Panc1 (cell line): ENCODE data around the gene SLIT1. TPM values are rescaled to one million over a fixed set of nuclear protein-coding genes. Genes with fewer than 3 reads are reported as not detected.

Experiments used
- ATAC-seq: fragments of 200-7000 bp; cut with Tn5 transposase; 2 replicates; pipeline ENCODE4 v1.9.1; 2020; ENCODE audit warnings: mild to moderate bottlenecking, moderate library complexity
- BruUV-seq: library from RNA; stranded (reverse); fragments of 400-500 nt; replicated peaks from 2 replicates; lab custom pipeline; 2021; lab: Mats Ljungman, UMichigan
- CTCF ChIA-PET: fragments of 300-600 bp; sonication (Branson Sonifier 250); formaldehyde crosslinking; loops from one replicate; lab custom pipeline; 2022; ENCODE audit warnings: antibody characterized with exemption; lab: Charles Lee
- POLR2A ChIA-PET: fragments of 300-600 bp; sonication (Branson Sonifier 250); formaldehyde crosslinking; loops from one replicate; lab custom pipeline; 2022; ENCODE audit warnings: antibody characterized with exemption; lab: Charles Lee
- DNase-seq: peaks from one replicate; pipeline ENCODE4 v3.0.0-alpha.2; 2010; ENCODE audit warnings: low read depth, low spot score
- H3K27ac ChIP-seq: 2 replicates; pipeline ENCODE4 v1.5.1; 2011; ENCODE audit warnings: mild to moderate bottlenecking, low read length, inconsistent platforms
- H3K27me3 ChIP-seq: fragments of 200-500 bp; sonication (Bioruptor generic); 2 replicates; pipeline ENCODE4 v1.6.0; 2014; ENCODE audit warnings: low read length, inconsistent platforms; ENCODE audit not compliant: control insufficient read depth, insufficient read depth
- H3K36me3 ChIP-seq: fragments of 200-500 bp; sonication (Bioruptor generic); 2 replicates; pipeline ENCODE4 v1.5.1; 2014; ENCODE audit warnings: inconsistent platforms, mild to moderate bottlenecking, low read length, moderate library complexity; ENCODE audit not compliant: control insufficient read depth, insufficient read depth
- H3K4me1 ChIP-seq: 2 replicates; pipeline ENCODE4 v1.5.1; 2011; ENCODE audit warnings: inconsistent platforms, mild to moderate bottlenecking, low read length, moderate library complexity; ENCODE audit not compliant: control insufficient read depth, insufficient read depth
- H3K4me3 ChIP-seq, 2 experiments: 2 replicates each; pipeline ENCODE4 v1.5.1; 2011 to 2012; ENCODE audit warnings: low read depth in 2 of 2, low read length in 2 of 2, mild to moderate bottlenecking in 2 of 2, inconsistent platforms in 1 of 2, moderate library complexity in 1 of 2
- H3K9me3 ChIP-seq: fragments of 200-500 bp; sonication (Bioruptor generic); 2 replicates; pipeline ENCODE4 v1.5.1; 2014; ENCODE audit warnings: low read depth, mild to moderate bottlenecking, inconsistent platforms, low read length, moderate library complexity; ENCODE audit not compliant: control insufficient read depth, insufficient read depth
- CTCF ChIP-seq: fragments of 450-650 bp; IDR thresholded peaks from 2 replicates; pipeline ENCODE4 v1.5.1; 2017; ENCODE audit warnings: mild to moderate bottlenecking
- POLR2AphosphoS5 ChIP-seq: IDR thresholded peaks from 2 replicates; pipeline ENCODE4 v1.6.1; 2012; ENCODE audit warnings: mild to moderate bottlenecking, low read depth, low read length, moderate library complexity
- REST ChIP-seq, 2 experiments: IDR thresholded peaks; 2 replicates each; pipeline ENCODE4 v1.6.1; 2011 to 2012; ENCODE audit warnings: low read depth in 2 of 2, control low read depth in 1 of 2, low read length in 1 of 2, mild to moderate bottlenecking in 1 of 2, moderate library complexity in 1 of 2; ENCODE audit not compliant: insufficient read depth in 1 of 2
- SIN3A ChIP-seq: IDR thresholded peaks from 2 replicates; pipeline ENCODE4 v1.6.1; 2012; ENCODE audit warnings: low read depth, mild to moderate bottlenecking, low read length, moderate library complexity, borderline replicate concordance; ENCODE audit not compliant: insufficient read depth
- TCF7L2 ChIP-seq: IDR thresholded peaks from 2 replicates; pipeline ENCODE4 v1.6.1; 2011; ENCODE audit warnings: mild to moderate bottlenecking, low read depth, low read length, inconsistent platforms
- in situ Hi-C: cut with HindIII; loops from 2 replicates; pipeline ENCODE4 v1.10.0; 2016; ENCODE audit warnings: low sequenced_read_pairs, low pct_unique_long_range_greater_than_20kb
- intact Hi-C: fragments of 100-400 bp; cut with micrococcal nuclease; formaldehyde crosslinking; loops from one replicate; pipeline ENCODE4 v1.10.0; 2022; ENCODE audit not compliant: unreplicated experiment
- total RNA-seq: library from RNA; stranded (reverse); gene quantifications from one replicate; pipeline ENCODE4 v1.2.1, GENCODE V29; 2021; ENCODE audit not compliant: unreplicated experiment

The SLIT1 gene
- total RNA-seq, 1 experiment from 2014 or later = 2.6 TPM

- BruUV-seq = no TSS peak
- intact Hi-C loops (loop anchor here (5.0 kb wide), 1 partner anchor 77 kb away; no protein-coding TSS in a partner anchor), in situ Hi-C loops (no loop called here)
- H3K4me3 ChIP-seq = no peak overlapping the region
- H3K27ac ChIP-seq = no peak overlapping the region
- POLR2A ChIA-PET = no interaction called here
- ATAC-seq = no peak
- TF ChIP-seq POLR2AphosphoS5 = no peak
- no peak for TF ChIP-seq TCF7L2
- no peak for TF ChIP-seq REST (IDR thresholded peaks at IDR 0.05; ENCODE audit: insufficient read depth in 1 of 2, low read depth in 2 of 2, low read length in 1 of 2)
- TF ChIP-seq SIN3A = no peak
- TF ChIP-seq CTCF = no peak
- no peaks in the 10 kb centered on the region for H3K4me1 ChIP-seq
- CTCF ChIA-PET = no interaction called here
- no peaks in the 10 kb centered on the region for H3K9me3 ChIP-seq
- no peaks in the 10 kb centered on the region; the same call in 1 of the 2 replicates for H3K27me3 ChIP-seq
- no peaks in the 10 kb centered on the region for H3K36me3 ChIP-seq
- no peak for DNase-seq
Measured at GRCh38 chr10:97135464-97135863, 50.3 kb downstream of the SLIT1 start.

DNA sequence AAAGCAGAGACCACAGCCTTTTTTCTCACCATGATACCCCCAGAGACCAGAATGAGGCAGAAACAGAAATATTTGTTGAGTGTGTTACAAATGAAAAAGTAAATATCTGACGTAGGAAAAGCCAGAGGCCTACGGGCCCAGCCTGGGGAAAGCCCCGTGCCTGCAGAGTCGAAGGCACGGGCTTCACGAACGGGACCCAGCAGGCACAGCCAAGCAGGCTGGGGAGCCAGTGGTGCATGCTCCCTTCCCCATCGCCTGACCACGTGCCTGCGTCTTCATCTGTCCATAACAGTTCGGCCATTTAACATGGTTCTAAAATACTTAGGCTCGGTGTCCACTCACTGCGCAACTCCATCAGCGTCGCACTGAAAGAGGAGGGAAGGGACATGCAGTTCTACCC is 50.8 kb downstream of the SLIT1 start:
- in situ Hi-C loops (no loop called here), intact Hi-C loops (loop anchor here (5.0 kb wide), 1 partner anchor 77 kb away; no protein-coding TSS in a partner anchor)
- Histone ChIP-seq H3K4me3 (no peak overlapping the region), H3K4me1 (no peaks in the 10 kb centered on the region), H3K9me3 (no peaks in the 10 kb centered on the region), H3K27me3 (no peaks in the 10 kb centered on the region; the same call in 1 of the 2 replicates), H3K36me3 (no peaks in the 10 kb centered on the region), H3K27ac (no peak overlapping the region)
- CTCF ChIA-PET = no interaction called here
- ATAC-seq = no peak
- no TSS peak for BruUV-seq
- DNase-seq = no peak
- TF ChIP-seq SIN3A (no peak), REST (IDR thresholded peaks at IDR 0.05; ENCODE audit: insufficient read depth in 1 of 2, low read depth in 2 of 2, low read length in 1 of 2) (no peak), POLR2AphosphoS5 (no peak), TCF7L2 (no peak), CTCF (no peak)
- POLR2A ChIA-PET = no interaction called here
